Effector CD4-positive, alpha-beta T cell (primary cell): Measurements from ENCODE around the gene MTHFD1L.

Experiments
- DNase-seq: peaks from one replicate; pipeline ENCODE4 v3.0.0-alpha.2; 2020

Gene MTHFD1L

DNA sequence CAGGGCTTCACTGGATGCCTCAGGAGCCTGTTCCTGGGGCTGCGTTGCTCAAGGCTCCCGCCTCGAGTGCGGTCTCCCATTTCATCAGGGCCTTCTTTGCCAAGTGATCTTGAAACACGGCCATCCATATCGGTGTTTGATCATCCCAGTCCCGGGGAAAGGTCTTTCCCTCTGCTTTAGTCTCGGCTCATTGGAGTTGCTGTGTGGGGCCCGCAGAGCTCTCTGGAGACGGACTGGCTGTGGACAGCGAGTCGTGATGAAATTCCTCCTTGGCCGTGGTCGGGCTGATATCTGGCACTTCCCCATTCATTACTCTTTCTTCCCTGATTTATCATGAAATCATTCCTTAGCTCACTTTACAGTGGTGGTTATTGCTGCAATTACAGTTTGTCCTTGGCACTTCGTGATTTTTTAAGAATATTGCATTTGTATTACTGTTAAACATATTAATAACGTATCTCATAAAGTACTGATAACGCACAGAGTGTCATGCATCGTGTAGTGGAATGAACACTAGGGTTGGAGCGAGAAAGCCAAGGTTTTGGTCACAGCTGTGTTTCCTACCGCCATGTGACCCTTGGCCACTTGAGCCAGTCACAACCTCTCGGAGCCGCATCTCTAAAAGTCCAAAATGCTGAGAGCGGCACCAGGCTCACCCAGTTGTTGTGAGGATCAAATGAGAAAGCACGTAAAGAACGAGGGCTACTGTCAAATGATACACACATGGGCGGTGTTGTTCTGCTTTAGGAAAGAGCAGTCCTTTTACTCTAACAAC lies 71.8 kb downstream of the MTHFD1L start:
- DNase-seq: no peak

DNA sequence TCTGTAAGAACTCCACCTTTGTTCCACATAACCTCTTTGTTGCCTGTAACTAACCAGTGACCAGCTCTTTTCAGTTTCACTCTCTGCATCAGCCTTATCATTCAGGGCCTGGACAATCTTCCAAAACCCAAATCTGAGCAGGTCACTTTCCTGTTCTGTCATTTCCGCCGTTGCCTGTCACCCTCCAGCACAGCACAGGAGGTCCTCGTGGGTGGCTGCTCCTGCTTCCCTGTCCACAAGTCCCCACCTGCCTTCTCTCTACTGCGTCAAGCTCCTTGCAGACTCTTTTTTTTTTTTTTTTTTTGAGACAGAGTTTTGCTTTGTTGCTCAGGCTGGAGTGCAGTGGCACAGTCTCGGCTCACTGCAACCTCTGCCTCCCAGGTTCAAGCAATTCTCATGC lies 73.9 kb downstream of the MTHFD1L start:
- DNase-seq: no peak

DNA sequence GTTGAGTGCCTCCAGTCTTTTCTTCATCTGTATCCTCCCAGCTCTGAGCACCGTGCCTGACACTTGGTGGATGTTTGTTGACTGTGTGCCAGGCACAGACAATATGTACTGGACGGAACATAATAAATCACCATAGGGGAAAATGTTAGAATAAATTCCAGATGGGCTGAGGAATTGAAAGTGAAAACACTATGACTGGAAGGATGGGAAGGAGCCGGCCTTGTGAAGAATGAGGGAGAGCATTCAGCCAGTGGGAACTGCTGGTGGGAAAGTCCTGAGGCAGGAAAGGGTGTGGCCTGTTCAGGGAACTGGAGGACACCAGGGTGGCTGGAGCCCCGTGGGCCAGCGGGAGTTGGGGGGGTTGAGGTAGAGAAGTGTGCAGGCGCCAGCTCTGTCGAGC lies 75.4 kb downstream of the MTHFD1L start:
- DNase-seq: no peak

DNA sequence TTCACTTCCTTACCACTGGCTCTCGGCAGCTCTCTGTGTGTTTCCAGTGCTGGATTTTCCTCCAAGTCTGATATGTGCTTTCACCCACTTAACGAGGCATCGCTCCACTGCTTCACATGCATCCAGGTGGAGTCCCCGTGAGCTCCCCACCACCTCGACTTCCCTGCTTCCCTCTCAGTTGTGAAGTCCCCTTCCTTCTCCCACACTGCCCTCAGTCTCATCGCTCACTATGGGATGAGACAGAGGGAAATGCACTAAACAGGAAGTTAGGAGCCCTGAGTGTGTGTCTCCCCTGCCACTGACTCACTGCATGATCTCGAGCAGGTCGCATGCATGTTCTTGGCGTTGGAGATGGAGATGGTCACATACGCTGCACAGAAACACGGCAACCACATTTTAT lies 84.0 kb downstream of the MTHFD1L start:
- DNase-seq: no peak

DNA sequence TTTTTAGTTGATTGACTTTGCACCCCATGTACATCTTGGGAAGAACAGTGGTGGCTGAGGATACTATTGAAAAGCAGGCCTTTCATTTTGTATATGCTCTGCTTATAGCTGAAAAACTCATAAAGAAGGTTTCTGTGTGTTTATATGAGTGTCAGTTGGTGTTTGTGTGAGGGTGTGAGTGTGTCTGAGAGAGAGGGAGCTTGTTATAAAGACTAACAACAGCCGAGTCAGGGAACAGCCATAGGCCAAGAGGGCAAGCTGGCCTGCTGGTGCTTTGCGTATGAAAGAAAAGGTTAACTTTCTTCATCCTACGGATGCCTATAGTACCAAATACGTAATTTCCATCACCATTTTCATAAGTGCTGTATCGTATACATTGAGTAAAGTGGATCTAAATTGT lies 88.3 kb downstream of the MTHFD1L start:
- no peak for DNase-seq

DNA sequence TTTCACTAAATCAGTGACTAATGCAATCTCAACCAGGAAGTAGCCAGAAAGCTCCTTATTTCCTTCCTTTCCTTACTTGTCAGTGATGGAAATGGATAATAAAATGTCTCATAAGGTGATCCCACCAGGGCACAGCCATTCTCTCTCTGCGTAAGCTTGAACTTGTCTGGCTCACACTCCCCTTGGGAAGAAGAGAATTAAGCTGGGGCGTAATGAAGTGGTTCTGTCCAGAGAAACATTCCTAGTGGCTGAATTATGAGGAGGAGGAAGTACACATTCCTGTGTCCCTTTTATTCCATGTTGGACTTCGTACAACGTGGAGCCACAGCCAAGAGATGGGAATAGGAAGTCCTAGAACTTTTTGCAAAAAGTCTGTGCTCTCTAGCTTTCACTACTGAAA lies 93.7 kb downstream of the MTHFD1L start:
- DNase-seq: no peak

DNA sequence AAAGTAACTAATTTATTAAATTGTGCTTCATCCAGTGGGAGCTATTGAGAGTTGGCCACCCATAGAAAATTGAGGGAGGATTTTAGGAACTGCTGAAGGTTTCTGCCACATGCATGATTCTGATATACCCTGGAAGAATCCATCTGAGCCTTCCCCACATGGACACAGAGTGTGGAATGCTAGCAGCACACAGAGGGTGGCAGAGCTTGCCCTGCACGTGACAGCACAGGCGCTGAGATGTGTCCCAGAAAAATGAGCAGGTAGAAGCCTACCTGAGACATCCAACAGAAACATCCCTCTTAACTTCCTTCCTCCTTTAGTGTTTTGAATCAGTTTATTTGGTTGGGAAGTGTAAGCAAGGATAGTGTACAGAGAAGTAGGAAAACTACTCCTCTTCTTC lies 96.9 kb downstream of the MTHFD1L start:
- DNase-seq: no peak

DNA sequence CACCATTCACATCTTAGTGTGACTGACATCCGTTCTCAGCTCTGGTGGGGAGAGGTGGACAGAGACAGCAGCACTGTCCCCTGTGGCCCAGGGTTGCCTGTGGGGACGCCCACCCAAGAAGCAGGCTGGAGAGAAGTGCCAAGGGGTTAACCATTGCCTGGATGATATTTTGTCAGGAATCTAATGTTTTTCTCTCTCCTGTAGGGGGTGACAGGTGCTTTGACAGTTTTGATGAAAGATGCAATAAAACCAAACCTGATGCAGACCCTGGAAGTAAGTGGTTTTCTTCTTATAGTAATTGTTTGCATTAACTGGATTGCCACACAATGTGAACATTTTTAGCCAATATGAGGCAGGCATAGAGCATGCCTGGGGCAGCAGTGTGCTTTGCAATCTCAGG lies 99.3 kb downstream of the MTHFD1L start:
- no peak for DNase-seq

DNA sequence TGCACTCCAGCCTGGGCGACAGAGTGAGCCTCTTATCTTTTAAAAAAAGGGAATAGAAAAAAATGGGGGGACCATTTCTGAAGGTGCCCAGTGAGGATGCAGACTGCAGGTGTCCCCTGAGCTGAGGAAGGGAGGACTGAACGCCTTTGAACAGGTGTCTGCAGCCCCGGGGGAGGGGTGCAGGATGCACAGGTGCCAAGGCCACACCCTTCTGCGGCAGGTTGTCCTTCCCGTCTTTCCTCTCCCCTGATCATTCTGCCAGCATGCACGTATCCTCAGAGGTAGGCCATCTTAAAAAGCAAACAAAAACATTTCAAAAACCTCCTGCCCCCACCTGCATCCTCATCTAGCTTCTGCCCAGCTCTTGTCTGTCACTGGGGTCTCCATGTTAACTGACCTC lies 101.3 kb downstream of the MTHFD1L start:
- no peak for DNase-seq

DNA sequence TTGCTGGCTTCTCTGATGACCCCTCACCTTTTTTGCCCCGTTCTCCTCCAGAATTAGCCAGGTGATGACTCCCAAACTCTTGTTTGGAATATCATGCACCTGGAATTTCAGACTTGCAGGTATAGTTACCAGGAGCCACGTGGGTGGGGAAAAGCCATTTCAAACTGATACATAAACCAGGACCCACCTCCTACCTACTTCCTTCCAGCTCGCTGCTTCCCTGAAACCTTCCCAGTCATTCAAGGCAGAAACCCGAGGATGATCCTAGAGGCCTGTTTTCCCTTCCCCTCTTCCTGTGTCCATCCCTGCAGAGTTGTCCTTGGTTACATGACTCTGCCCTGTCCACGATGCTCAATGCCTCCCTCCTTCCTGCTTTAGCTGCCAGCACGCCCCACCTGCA lies 101.9 kb downstream of the MTHFD1L start:
- DNase-seq: no peak

DNA sequence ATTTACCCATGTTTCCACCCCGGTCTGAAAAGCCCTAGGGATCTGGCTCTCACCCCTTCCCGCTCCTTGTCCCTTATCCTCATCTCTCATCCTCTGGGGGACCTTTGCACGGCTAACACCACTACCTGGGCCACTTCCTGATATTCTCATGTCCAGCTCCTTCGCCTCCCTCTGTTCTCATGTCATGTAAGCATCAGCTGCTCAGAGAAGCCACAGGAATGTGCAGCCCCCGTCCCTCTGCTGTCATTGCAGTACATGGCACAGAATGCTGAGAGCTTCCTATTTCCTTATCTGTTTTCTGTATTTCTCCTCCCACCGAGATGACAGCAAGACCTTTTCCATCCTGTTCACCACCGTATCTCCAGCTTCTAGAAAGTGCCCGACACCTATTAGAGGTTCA lies 102.4 kb downstream of the MTHFD1L start:
- DNase-seq: no peak

DNA sequence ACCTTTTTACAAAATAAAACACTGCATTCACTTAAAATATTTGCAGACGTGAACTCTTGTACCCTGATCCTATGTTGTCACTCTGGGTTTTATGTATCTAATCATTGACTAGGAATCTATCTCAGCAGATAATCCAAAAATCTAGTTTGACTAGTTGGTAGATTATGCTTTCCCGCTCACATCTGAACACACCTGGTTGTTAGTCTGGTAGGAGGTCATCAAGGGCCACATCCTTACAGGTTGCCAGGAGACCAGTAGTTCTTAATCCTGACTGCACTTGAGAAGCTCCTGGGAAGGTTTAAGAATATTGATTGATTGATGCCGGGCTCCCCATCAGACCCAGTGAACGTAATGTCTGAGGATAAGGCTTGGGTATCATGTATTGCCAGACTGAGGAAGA lies 104.4 kb downstream of the MTHFD1L start:
- DNase-seq: no peak

DNA sequence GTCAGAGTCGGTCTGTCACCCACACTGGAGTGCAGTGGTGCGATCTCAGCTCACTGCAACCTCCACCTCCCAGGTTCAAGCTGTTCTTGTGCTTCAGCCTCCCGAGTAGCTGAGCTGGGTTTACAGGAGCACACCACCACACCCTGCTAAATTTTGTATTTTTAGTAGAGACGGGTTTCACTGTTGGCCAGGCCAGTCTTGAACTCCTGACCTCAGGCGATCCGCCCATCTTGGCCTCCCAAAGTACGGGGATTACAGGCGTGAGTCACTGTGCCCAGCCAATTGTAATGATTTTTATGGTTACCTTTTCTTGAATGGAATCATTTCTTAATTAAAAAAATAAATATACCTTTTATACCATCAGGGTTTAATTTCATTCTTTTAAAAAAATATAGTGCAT lies 105.7 kb downstream of the MTHFD1L start:
- DNase-seq: no peak

DNA sequence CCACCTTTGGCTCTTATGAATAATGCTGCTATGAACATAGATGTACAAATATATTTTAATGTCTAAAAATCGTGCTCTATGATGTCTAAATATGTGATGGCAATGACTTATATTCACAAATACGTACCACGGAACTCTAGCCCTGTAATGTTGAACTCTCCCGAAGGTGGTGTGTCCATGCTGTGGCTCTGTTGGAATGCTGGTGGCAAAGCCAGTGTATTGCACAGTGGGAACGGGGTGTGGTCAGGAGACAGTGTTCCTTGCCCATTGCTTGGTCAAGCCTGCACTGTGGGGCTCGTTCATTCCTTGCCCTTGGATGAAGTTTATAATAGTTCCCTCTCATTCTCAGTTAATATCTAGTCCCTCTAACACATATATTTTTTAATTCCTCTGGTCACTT lies 109.6 kb downstream of the MTHFD1L start:
- no peak for DNase-seq

DNA sequence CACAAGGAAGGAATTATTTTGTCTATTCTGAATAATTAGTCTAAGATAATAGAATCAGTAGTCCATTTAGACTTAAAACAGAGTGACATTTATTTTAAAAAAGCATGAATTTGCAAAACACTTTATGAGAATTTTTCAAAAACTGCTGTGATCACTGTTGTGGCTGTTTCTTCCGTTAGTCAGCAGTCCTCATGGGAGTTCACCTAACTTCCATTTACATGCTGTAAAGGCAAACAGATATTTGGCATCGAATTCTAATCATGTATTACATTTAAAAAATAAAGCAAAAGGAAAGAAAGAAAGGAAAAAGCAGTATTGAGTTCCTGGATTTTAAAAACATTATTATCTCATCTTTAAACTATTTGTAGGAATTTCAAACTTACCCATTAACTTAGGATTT lies 111.8 kb downstream of the MTHFD1L start:
- DNase-seq: no peak

DNA sequence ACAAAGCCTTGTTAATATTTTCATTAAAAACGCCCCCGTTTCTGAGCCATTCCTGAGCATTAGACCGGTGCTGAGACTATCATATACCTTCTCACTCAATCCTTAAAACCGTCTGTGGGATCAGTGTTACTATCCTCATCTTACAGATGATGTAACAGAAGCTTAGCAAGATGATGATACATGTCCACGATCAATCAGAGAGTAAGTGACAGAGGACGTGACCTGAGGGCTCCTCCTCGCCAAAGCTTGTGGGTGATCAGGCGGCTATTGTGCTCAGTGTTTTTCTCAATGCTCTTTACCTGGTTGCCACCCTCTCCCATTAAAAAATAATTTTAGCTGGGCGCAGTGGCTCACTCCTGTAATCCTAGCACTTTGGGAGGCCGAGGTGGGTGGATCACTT lies 113.1 kb downstream of the MTHFD1L start:
- no peak for DNase-seq

DNA sequence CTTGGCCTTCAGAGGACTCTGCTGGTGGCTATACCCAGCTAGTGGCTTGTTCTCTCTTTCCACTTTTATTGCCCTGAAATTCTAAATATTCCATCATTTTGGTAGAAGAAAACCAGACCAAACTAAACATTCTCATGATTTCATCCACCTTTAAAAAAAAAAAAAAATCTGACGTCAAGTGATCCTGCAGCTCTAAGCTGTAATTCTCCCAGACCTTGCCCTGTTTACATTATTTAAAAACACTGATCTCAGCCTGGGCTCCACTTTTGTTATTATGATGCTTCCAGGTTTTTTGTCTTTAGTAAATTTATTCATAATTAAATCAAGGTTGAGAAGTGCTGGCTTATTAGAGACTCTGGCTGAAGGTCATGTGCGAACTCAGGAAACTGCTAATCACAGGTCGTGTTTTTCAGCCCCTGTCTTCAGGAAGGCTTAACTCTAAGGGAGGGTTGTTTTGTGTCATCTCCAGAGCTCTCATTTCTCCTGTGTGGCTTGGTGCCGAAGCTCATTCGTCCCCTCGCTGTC lies 114.4 kb downstream of the MTHFD1L start:
- no peak for DNase-seq

DNA sequence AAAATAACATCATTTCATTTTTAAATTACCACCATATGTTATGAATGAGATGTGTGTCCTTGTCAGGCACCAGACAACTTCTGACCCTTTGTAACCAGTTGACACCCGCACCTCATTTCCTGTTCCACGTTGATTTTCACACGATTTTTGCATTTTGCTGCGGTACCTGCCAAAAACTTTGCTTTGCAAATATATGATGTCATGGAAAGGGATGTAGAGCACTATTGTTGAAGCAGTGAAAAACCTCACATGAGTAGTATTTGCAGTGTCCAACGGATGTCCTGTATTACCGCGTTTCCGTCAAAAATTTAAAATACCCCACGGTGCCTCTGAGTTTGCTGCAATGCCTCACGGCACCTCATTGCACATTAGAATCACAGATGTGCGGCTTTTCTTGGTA lies 115.6 kb downstream of the MTHFD1L start:
- no peak for DNase-seq

DNA sequence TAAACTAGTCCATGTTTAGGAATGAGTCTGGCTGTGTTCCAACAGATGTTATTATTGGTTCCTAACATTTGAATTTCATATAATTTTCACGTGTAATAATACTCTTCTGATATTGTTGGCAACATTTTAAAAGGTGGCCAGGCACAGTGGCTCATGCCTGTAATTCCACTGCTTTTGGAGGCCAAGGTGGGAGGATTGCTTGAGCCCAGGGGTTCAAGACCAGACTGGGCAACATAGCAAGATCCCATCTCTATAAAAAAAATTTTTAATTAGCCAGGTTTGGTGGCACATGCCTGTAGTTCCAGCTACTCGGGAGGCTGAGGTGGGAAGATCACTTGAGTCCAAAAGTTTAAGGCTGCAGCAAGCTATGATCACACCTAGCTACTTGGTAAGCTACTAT lies 116.2 kb downstream of the MTHFD1L start:
- DNase-seq: no peak

DNA sequence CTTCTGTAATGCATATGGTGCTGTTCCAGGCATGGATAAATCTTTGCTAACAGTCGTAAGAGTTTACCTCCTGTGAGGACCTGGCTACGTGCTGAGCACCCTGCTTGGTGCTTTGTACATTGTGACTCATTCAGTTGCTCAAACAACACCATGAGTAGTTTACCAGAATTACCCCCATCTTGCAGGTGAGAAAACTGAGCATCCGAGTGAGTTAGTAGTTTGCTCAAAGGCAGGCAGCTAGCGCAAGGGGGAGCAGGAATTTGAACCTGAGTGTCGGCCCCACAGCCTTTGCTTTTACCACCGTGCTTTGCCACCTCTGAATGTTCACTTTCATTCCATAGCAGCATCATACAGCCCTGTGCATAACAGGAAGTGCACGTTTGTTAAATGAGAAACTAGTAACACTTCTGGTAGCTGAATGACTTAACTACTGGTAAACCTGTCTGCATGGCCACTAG lies 121.9 kb downstream of the MTHFD1L start:
- DNase-seq: no peak

DNA sequence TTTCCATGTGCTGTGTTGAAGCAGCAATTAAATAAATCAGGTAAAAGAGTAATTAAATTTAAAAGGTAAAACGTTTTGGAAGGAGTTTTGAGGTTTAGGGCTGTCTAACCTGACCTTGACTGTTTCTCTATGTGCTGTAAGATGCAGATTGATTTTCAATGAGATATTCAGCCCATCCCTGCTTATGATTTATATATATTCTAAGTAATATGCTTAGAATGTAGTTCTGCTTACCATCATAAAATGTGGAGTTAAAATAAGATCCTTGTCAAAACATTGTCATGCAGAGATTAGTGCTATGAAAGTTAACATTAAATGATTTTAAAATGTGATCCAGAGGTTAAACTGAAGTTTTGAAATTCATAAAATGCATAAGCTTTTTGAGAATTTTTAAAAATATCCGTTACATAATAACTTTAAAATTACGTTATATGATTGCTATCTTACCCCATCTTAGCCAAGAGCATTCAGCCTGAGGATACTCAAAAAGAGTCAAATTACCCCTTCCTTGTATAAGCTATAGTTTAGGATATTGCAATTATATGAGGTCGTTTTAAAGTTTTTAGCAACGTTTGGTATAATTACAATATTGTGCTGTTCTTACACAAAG lies 122.5 kb downstream of the MTHFD1L start:
- no peak for DNase-seq

DNA sequence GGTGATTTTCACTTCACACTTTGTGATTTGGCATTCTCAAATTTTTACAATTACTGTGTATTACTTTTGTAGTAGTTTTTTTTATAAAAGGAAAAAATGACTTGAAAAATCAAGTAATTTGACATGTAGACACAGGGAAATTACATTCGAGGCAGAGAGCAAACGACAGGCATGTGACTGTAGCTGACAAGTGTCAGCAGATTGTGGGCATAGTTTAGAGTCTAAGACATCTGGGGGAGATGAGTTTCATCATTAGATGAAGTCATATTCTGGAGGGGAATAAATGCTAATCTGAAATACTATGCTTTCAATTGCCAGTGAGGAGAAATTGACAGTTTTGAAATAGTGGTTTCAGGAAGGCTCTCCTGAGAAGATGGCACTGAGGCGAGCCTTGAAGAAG lies 126.0 kb downstream of the MTHFD1L start:
- no peak for DNase-seq

DNA sequence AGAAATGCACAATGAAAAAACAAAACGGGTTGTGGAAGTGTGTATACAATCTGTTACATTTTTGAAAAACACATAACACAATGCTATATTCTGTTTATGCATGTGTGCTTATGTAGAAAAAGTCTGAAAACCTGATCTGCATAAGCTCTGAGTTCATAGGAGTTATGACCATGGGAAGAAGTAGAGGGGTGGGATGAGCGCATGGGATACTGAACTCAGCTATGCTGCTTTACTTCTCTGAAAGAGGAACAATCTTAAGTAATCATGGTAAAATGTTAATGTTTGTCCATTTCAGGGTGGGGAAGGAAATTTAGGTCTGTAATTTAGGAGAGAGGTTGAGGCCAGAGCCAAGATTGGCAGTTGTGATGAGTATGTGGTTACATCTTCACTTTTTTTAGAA lies 126.8 kb downstream of the MTHFD1L start:
- DNase-seq: no peak

DNA sequence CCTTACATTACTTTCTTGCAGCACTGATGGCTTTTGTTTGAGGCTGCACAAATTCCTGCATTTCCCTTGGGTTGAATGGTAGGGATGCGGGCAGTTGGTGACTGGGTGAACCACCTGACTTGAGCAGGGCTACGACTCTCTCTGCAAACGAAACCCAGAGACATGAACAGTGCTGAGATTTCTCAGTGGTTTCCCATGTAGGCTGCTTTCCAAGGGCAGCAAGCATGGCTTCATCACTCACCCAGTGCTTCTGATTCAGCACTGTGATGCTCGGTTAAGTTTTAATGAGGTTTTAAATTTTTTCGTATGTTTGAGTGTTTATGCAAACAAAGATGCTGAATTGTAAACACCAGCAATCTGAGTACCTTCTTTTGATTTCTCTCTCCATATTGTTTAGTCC lies 127.2 kb downstream of the MTHFD1L start:
- no peak for DNase-seq

DNA sequence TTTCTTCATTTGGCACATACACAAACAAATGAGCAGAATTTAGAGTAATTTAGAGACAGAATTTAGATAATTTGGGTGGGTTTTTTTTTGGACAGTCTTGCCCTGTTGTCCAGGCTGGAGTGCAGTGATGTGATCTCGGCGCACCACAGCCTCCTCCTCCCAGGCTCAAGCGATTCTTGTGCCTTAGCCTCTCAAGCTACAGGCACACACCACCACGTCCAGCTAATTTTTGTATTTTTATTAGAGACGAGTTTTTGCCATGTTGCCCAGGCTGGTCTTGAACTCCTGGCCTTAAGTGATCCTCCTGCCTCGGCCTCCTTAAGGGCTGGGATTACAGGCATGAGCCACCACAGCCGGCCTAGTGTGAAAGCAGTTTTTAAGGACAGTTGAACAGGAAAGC lies 127.8 kb downstream of the MTHFD1L start:
- DNase-seq: no peak
